SK-N-SH treated with all-trans-retinoic acid at 6 μM for 48 hours (cell line): ENCODE data around the gene SLC66A3.

Experiments
- ATAC-seq: fragments of 200-7000 bp; cut with Tn5 transposase; 3 replicates; pipeline ENCODE4 v1.9.1; 2020; ENCODE audit warnings: mild to moderate bottlenecking, moderate library complexity
- ARNTL ChIP-seq: fragments of 450-650 bp; formaldehyde crosslinking; IDR thresholded peaks from 2 replicates; pipeline ENCODE4 v1.5.0; 2020; ENCODE audit warnings: low read depth, mild to moderate bottlenecking, moderate library complexity, borderline replicate concordance
- BACH2 ChIP-seq: fragments of 250-450 bp; sonication (Bioruptor Pico); IDR thresholded peaks from 2 replicates; pipeline ENCODE4 v1.9.0; 2021; ENCODE audit warnings: mild to moderate bottlenecking, borderline replicate concordance
- CSDC2 ChIP-seq: fragments of 250-450 bp; sonication (Bioruptor Pico); IDR thresholded peaks from 2 replicates; pipeline ENCODE4 v1.5.0; 2020; ENCODE audit warnings: mild to moderate bottlenecking, moderate library complexity
- GLIS3 ChIP-seq: fragments of 250-450 bp; sonication (Bioruptor Pico); IDR thresholded peaks from 2 replicates; pipeline ENCODE4 v1.5.0; 2020; ENCODE audit warnings: mild to moderate bottlenecking, moderate library complexity
- ISL1 ChIP-seq: fragments of 250-450 bp; sonication (Bioruptor Pico); IDR thresholded peaks from 2 replicates; pipeline ENCODE4 v2.1.2; 2022; ENCODE audit warnings: mild to moderate bottlenecking, moderate library complexity
- OSR1 ChIP-seq: fragments of 250-450 bp; sonication (Bioruptor Pico); IDR thresholded peaks from 2 replicates; pipeline ENCODE4 v1.8.0; 2022; ENCODE audit warnings: moderate library complexity, mild to moderate bottlenecking, inconsistent platforms
- PPARA ChIP-seq: fragments of 250-450 bp; sonication (Bioruptor Pico); IDR thresholded peaks from 2 replicates; pipeline ENCODE4 v1.5.0; 2020; ENCODE audit warnings: mild to moderate bottlenecking, borderline replicate concordance
- SNAI2 ChIP-seq: fragments of 250-450 bp; sonication (Bioruptor Pico); IDR thresholded peaks from 2 replicates; pipeline ENCODE4 v1.5.0; 2020; ENCODE audit warnings: mild to moderate bottlenecking, moderate library complexity
- TOX ChIP-seq: fragments of 250-450 bp; sonication (Bioruptor Pico); IDR thresholded peaks from 2 replicates; pipeline ENCODE4 v1.8.0; 2021; ENCODE audit warnings: mild to moderate bottlenecking, moderate library complexity, borderline replicate concordance
- ZC3H10 ChIP-seq: fragments of 250-450 bp; sonication (Bioruptor Pico); IDR thresholded peaks from 2 replicates; pipeline ENCODE4 v1.5.1; 2021; ENCODE audit warnings: mild to moderate bottlenecking, moderate library complexity
- ZFP3 ChIP-seq: fragments of 250-450 bp; sonication (Bioruptor Pico); IDR thresholded peaks from 2 replicates; pipeline ENCODE4 v1.5.0; 2020; ENCODE audit warnings: mild to moderate bottlenecking, moderate library complexity
- ZFP30 ChIP-seq: fragments of 450-650 bp; formaldehyde crosslinking; IDR thresholded peaks from 2 replicates; pipeline ENCODE4 v1.5.0; 2022; ENCODE audit warnings: mild to moderate bottlenecking, moderate library complexity
- ZNF565 ChIP-seq: fragments of 450-650 bp; formaldehyde crosslinking; conservative IDR thresholded peaks from 2 replicates; pipeline ENCODE4 v1.5.0; 2020; ENCODE audit warnings: low read depth, mild to moderate bottlenecking, moderate library complexity
- ZNF70 ChIP-seq: fragments of 450-650 bp; formaldehyde crosslinking; IDR thresholded peaks from 2 replicates; pipeline ENCODE4 v1.5.0; 2020; ENCODE audit warnings: mild to moderate bottlenecking, moderate library complexity
- ZNF8 ChIP-seq: fragments of 450-650 bp; formaldehyde crosslinking; IDR thresholded peaks from 2 replicates; pipeline ENCODE4 v1.5.0; 2020; ENCODE audit warnings: mild to moderate bottlenecking, moderate library complexity
- TF ChIP-seq, protein P1 (sequence below): fragments of 250-450 bp; sonication (Bioruptor Pico); IDR thresholded peaks from 2 replicates; pipeline ENCODE4 v1.5.1; 2021; ENCODE audit warnings: mild to moderate bottlenecking, moderate library complexity
- TF ChIP-seq, protein P2 (sequence below): fragments of 250-450 bp; sonication (Bioruptor Pico); IDR thresholded peaks from 2 replicates; pipeline ENCODE4 v1.5.1; 2020; ENCODE audit warnings: low read depth, mild to moderate bottlenecking, moderate library complexity
- TF ChIP-seq, protein P3 (sequence below): fragments of 250-450 bp; sonication (Bioruptor Pico); IDR thresholded peaks from 2 replicates; pipeline ENCODE4 v1.8.0; 2021; ENCODE audit warnings: low read depth, mild to moderate bottlenecking, moderate library complexity, borderline replicate concordance
- TF ChIP-seq, protein P4 (sequence below): fragments of 250-450 bp; sonication (Bioruptor Pico); IDR thresholded peaks from 2 replicates; pipeline ENCODE4 v1.5.0; 2020; ENCODE audit warnings: mild to moderate bottlenecking, moderate library complexity

Gene SLC66A3

GRCh38 chr2:11152591-11152990 is 2.7 kb upstream of the SLC66A3 start (continued):
- TF ChIP-seq, protein P1, sequence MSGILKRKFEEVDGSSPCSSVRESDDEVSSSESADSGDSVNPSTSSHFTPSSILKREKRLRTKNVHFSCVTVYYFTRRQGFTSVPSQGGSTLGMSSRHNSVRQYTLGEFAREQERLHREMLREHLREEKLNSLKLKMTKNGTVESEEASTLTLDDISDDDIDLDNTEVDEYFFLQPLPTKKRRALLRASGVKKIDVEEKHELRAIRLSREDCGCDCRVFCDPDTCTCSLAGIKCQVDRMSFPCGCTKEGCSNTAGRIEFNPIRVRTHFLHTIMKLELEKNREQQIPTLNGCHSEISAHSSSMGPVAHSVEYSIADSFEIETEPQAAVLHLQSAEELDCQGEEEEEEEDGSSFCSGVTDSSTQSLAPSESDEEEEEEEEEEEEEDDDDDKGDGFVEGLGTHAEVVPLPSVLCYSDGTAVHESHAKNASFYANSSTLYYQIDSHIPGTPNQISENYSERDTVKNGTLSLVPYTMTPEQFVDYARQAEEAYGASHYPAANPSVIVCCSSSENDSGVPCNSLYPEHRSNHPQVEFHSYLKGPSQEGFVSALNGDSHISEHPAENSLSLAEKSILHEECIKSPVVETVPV (CRISPR knock-in tag): no peak
- TF ChIP-seq TOX (CRISPR knock-in tag): no peak
- TF ChIP-seq, all 23 proteins: peak for 0

GRCh38 chr2:11154016-11154922 is 998 bp upstream of the SLC66A3 start:
- TF ChIP-seq TOX (CRISPR knock-in tag) (no peak), SNAI2 (CRISPR knock-in tag) (0 out of 2 replicates have a peak, but pooled peaks have one; percentile 37), ZFP3 (peak; percentile 53; the same call in 1 of the 2 replicates), CSDC2 (peak; percentile 54; the same call in 1 of the 2 replicates)
- TF ChIP-seq, protein P2, sequence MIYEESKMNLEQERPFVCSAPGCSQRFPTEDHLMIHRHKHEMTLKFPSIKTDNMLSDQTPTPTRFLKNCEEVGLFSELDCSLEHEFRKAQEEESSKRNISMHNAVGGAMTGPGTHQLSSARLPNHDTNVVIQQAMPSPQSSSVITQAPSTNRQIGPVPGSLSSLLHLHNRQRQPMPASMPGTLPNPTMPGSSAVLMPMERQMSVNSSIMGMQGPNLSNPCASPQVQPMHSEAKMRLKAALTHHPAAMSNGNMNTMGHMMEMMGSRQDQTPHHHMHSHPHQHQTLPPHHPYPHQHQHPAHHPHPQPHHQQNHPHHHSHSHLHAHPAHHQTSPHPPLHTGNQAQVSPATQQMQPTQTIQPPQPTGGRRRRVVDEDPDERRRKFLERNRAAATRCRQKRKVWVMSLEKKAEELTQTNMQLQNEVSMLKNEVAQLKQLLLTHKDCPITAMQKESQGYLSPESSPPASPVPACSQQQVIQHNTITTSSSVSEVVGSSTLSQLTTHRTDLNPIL (CRISPR knock-in tag): 0 out of 2 replicates have a peak, but pooled peaks have one; percentile 11
- TF ChIP-seq, protein P3, sequence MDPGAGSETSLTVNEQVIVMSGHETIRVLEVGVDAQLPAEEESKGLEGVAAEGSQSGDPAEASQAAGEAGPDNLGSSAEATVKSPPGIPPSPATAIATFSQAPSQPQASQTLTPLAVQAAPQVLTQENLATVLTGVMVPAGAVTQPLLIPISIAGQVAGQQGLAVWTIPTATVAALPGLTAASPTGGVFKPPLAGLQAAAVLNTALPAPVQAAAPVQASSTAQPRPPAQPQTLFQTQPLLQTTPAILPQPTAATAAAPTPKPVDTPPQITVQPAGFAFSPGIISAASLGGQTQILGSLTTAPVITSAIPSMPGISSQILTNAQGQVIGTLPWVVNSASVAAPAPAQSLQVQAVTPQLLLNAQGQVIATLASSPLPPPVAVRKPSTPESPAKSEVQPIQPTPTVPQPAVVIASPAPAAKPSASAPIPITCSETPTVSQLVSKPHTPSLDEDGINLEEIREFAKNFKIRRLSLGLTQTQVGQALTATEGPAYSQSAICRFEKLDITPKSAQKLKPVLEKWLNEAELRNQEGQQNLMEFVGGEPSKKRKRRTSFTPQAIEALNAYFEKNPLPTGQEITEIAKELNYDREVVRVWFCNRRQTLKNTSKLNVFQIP (CRISPR knock-in tag): no peak

DNA sequence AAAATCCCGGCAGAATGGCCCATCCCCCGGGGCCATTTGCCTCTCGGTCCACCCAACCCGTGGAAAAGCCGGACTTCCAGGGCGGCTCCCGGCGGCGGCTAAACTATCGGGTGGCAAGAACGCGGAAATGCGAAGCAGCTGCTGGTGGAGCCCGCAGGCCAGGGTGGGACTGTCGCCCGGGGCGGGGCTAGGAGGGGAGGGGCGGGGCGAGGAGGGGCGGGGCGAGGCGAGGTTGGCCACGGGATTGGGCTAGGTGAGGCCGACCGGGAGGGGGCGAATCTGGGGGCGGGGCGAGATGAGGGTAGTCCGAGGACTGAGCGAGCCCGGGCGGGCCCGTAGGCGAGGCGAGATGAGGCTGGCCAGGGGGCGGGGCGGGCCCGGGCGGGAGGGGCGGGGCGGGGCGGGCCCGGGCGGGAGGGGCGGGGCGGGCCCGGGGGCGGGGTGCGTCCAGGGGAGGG is 315 bp upstream of the SLC66A3 start:
- TF ChIP-seq TOX (CRISPR knock-in tag) (no peak), OSR1 (CRISPR knock-in tag) (no peak), ZC3H10 (CRISPR knock-in tag) (no peak), ZFP30 (CRISPR knock-in tag) (no peak), ZFP3 (no peak), ARNTL (no peak), GLIS3 (CRISPR knock-in tag) (no peak), ISL1 (CRISPR knock-in tag) (no peak), ZNF8 (no peak), ZNF70 (no peak), PPARA (CRISPR knock-in tag) (no peak)
- TF ChIP-seq, protein P4, sequence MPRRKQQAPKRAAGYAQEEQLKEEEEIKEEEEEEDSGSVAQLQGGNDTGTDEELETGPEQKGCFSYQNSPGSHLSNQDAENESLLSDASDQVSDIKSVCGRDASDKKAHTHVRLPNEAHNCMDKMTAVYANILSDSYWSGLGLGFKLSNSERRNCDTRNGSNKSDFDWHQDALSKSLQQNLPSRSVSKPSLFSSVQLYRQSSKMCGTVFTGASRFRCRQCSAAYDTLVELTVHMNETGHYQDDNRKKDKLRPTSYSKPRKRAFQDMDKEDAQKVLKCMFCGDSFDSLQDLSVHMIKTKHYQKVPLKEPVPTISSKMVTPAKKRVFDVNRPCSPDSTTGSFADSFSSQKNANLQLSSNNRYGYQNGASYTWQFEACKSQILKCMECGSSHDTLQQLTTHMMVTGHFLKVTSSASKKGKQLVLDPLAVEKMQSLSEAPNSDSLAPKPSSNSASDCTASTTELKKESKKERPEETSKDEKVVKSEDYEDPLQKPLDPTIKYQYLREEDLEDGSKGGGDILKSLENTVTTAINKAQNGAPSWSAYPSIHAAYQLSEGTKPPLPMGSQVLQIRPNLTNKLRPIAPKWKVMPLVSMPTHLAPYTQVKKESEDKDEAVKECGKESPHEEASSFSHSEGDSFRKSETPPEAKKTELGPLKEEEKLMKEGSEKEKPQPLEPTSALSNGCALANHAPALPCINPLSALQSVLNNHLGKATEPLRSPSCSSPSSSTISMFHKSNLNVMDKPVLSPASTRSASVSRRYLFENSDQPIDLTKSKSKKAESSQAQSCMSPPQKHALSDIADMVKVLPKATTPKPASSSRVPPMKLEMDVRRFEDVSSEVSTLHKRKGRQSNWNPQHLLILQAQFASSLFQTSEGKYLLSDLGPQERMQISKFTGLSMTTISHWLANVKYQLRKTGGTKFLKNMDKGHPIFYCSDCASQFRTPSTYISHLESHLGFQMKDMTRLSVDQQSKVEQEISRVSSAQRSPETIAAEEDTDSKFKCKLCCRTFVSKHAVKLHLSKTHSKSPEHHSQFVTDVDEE (CRISPR knock-in tag): no peak
- TF ChIP-seq, all 23 proteins: peak for 0
- peak; percentile 81 for ATAC-seq

More at GRCh38 chr2:11154016-11154922, 998 bp upstream of the SLC66A3 start:
- peak; percentile 10 for ATAC-seq

DNA sequence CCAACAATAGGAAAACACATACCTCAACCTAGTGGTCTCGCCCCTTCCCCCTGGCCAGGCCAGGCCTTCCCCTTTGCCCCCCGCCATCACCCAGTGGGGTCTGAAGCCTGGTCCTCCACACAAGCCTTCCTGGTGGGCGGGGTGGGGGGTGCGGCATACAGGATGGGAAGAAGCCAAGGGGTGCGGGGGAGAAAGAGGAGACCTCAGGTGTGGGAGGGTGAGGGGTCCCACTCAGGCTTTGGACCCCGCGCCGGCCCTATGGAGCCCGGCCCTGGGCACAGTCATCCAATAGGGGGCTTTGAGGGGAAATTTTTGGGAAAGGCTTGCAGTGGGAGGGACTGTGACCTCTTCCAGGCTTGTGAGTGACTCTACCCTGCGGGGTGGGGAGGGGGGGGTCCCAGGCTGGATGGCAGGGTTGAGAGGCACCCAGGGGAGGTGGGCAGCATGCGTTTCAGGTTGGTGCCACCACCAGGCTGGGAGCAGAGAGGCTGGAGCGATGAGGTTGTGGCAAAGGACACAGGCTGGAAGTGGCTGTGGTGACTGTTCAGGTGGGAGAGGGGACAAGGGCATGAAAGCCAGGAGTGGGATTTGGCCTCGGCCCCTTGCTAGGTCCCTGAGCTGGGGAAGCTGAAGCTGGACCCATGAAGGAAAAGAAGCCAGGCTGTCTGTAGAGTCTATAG is 1.3 kb downstream of the SLC66A3 start:
- no peak for TF ChIP-seq ZFP3
- TF ChIP-seq ZNF70: no peak
- no peak for TF ChIP-seq ZFP30 (CRISPR knock-in tag)
- no peak for TF ChIP-seq ZNF565 (CRISPR knock-in tag)
- TF ChIP-seq, protein P1 (CRISPR knock-in tag): no peak
- TF ChIP-seq BACH2 (CRISPR knock-in tag): no peak
- no peak for TF ChIP-seq GLIS3 (CRISPR knock-in tag)
- ATAC-seq: no peak
